Stimulated activated CD4-positive, alpha-beta T cell treated with anti-CD3 and anti-CD28 coated beads, Interleukin-1b, Interleukin-23, amount 100 ng/mL, for 1 hour (primary cell): ENCODE results near the gene EXD3.

Experiments
- DNase-seq, 2 donors: peaks; one replicate each; pipeline ENCODE4 v3.0.0-alpha.2; 2020; ENCODE audit warnings: low read depth in 2 of 2

EXD3 gene

DNA sequence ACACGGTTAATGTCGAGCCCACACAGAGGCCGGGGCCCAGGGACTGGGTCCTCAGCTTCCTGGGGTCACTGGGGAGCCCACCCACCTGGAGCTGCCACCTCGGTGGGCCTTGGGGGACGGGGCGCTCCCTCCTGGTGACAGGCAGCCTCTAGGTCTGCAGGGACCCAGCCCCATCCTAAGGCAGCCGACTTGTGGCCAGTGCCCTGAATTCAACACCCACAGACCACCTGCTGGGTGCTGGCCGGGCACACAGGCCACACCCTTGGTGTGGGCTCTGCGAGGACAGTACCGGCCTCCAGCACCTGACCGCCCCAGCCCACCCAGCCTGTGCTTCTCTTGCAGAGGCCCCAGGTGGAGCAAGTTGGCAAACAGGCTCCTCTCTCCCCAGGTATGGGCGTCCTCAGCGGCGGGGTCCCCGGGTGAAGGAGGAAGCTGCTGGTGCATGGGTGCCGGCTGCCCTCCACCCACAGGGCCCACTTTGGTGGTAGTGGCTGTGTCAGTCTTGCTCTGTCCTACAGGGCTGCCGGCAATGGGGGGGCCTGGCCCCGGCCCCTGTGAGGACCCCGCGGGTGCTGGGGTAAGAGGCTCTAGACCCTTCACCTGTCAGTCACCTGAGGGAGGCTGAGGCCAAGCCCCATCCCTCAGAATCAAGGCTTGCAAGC is 9.9 kb upstream of the EXD3 start:
- DNase-seq, result no peak

DNA sequence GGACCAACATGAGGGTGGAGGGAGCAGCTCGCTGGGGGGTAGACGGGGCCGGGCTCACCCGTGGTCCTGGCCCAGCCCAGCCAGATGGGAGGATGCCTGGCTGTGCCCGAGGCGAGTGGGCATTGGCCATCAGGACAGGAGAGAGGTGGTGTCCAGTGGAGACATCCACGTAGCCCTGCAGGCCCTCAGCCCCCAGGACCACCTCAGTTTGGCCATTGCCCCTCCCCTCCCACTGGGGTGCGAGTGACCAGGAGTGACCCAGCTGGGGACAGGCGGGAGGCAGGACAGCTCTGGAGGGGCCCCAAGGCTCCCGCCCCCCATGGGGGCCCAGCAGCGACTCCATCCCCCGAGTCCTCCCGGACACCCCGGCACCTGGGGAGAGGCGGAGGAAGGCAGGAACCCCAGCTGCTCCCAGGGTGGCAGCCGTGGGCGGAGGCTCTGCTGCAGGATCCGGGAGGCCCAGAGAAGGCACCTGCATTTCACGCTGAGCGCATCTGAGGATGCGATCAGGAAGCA is 8.5 kb upstream of the EXD3 start:
- DNase-seq, result no peak

DNA sequence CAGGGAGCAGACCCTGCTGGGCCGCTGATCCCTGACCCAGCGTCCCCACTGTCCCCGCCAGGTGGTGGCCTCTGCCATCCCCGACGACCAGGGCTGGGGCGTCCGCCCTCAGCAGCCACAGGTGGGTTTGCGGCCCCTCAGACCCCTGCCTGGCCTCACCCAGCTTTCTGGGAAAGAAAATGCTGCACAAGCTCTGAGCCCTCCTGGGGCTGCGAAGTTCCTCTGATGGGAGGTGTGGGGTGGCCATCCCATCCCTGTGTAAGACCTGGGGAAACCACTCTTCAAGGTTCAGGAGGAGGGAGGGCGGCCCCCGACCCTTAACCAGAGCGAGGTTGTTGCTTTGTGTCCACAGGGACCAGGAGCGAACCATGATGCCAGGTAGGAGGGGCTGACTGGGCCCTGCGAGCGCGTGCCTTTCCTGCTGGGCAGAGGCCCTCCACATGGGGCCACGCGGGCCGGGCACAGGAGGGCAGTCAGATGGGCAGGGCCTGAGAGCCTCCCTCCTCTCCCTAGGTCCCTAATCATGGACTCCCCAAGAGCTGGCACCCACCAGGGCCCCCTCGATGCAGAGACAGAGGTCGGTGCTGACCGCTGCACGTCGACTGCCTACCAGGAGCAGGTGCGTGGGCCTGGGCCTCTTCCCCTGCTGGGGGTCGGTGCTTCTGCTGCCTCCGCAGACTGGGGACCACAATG is 7.9 kb upstream of the EXD3 start:
- DNase-seq, result no peak

DNA sequence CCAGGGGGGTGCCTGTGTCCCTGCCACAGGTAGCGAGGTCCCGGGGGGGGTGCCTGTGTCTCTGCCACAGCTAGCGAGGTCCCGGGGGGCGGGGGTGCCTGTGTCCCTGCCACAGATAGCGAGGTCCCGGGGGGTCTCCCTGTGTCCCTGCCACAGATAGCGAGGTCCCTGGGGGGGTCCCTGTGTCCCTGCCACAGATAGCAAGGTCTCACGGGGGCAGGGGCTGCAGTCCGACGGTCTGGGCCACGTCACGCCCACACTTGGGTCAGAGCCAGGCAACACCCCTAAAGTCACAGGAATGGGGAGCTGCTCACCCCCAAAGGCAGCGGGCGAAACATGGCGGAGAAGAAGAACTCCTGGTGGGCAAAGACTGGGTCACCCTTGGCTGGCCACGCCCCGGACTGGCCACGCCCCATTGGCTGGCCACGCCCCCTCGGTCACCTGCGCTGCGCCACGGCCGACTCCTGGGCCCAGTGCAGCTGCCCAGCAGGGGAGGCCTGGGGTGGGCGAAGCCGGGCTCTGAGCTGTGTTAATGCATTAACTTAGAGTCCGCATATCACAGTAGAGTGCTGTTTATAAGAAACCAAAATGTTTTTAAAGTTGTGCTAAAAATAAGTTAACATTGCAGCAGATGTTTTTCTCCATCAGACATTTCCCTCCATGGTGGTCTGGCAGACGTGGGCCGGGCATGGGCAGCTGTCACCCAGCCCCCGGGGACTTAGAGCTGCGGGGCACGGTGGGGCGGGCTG is 7.2 kb upstream of the EXD3 start:
- no peak for DNase-seq

- no peak for DNase-seq
Observed at GRCh38 chr9:137429546-137429890, 6.6 kb upstream of the EXD3 start.

- DNase-seq, result no peak
Observed at GRCh38 chr9:137428841-137429545, 6.0 kb upstream of the EXD3 start.

- no peak for DNase-seq
Observed at GRCh38 chr9:137428311-137428630, 5.3 kb upstream of the EXD3 start.

DNA sequence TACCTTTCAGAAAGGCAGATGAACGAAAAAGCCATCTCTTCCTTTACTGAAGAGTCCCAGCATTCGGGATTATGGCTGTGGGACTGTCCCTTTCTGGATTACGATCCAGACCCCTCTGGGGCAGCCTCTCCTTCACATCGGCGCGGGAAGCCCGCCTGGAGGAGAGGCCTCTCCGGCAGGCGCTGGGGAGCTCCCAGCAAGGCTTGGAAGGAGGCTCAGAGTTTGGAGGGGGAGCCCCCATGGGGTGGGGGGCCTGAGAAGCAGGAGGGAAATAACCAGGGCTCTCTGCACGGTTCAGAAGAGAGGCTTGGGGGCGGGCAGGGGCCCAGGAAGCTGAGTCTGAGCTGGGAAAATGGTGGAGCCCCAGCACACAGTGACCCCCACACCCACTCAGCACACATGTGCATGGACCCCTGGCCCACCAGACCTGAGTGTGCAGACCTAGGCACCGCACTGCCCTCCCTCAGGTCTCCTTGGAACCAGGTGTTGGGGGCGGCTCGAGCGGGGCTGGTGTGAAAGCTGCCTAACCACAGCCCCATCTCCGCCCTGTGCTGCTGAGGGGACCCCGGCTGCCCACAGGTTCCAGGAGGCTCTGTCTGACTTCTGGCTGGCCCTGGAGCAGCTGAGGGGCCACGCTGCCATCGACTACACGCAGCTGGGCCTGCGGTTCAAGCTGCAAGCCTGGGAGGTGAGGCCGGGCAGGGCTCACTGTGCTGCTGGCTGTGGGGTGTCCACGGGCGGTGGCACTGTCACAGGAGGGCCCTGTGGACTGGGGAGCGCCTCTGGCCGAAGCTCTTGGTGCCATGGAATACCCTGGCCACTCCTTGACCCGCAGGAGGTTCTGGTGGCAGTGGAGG is 4.7 kb upstream of the EXD3 start:
- no peak for DNase-seq

DNA sequence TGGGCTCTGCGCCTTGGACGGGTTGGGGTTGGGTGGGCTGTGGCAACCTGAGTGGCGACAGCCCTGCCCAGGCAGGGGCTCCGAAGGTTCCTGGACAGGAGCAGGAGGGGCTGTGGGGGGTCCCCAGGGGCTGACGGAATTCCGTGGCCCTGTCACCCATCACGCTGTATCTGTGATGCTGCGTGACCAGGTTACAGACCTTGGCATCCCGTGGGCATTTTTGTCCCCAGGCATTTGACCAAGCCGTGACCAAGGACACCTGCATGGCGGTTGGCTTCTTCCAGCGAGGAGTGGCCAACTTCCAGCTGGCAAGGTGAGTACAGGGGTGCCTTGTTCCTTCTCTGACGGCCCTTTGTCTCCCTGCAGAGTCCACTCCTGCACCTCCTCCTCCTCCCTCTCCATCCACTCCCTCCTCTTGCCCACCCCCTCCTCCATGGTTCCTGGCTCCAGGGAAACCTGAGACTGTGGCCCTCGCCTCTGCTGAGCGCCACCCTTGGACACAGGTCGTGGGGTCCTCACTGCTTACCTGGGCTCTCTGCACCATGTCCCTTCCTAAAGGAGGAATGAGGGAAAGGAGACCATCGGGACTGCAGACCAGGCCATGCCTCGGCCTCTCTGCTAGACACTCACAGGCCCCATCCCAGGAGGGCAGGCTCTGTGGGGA is 3.2 kb upstream of the EXD3 start:
- DNase-seq, result no peak

GRCh38 chr9:137423514-137424291 is 741 bp upstream of the EXD3 start:
- no peak for DNase-seq

DNA sequence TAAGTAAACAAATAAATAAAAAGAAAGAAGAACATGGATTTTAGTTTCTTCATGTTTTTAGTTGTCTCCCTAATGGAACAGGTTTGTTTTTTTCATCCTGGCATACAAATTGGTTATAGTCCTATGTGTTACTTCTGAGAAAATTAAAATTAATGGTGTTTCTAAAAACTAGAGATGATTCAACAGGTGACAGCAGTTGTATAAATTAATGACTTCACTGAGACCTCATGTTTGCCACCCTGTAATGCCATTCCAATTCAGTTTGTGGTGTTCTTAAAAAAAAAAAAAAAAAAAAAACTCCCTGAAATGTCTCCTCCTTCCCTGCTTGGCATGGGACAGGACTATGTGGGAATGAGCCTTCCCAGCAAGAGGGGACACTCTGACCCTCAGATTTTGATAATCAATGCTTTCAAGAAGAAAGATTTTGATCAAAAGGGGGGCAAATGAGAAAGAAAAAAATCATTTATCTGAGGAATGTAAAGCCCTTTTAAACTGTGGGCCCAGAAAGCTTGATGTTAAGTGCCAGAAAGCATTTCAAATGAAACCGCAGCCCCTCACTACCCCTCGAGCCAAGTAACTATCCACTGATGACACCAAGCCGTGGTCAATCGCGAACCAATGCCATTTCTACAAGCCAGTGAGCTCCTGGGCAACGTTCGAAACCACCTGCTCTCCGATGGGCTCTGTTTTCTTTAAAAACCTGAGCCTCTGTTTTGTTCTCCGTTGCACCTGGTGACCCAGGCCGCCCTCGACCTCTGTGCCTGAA is 941 bp downstream of the EXD3 start:
- DNase-seq, result no peak

DNA sequence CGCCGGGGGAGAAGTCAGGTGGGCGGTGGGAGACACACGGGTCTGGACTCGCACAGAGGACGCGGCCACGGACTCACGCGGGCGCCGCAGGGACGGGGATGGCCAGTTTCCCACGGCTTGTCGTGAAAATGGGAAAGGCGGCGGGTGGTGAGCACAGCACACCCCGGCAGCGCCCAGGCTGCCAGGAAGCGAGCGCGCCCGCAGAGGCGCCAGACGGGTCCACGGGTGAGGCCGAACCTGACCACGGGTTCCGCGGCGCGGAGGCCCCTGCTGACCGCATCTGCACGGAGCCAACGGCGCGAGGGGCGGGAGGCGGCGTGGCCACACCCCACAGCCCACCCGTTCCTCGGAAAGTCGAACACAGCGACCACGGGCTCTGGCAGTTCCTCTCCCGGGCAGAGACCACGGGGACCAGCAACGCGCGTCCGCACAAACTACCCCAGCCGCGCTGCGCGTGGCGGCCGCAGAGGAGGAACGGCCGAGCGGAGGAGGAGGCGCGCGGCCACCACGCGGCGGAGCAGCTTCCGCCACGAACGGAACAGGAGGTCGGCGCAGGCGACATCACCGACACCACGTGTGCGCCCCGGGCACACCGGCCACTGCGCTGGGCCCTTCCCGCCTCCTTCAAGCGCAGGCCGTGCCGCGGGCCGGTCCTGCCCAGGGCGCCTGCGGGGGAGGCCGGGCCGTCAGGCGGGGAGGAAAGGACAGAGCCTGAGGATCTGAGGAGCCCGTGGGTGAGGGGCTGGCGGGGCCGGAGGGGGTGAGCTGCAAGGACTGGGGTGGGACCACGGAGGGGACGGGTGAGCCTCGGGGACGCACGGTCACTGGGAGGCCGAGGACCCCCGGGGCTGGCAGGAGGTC is 5.6 kb downstream of the EXD3 start:
- DNase-seq, result no peak

DNA sequence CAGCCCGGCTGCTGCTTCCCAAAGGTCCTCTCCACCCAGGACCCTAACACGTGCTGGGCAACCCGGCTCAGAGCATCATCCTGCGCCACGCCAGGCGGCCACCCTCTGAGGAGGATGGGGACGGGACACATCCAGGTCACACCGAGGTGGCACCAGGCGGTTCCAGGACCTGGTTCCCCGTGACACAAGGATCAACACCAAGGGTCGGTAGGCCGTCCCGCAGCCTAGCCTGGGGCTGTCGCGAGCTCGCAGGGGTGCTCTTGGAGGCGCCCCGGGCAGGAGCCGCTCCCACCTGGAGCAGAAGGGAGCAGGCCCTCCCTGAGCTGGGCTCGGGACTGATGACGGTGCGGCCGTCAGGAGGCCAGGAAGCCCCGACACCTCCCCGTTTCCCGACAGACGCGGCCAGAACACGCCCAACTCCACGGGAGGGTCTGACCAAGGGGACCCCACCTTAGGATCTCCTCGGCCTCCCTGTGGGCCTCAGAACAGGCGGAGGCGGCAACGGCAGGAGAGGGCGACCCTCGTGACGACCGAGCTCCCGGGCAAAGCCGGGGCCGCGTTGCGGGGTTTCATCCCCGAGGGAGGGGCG is 6.3 kb downstream of the EXD3 start:
- DNase-seq, result no peak

DNA sequence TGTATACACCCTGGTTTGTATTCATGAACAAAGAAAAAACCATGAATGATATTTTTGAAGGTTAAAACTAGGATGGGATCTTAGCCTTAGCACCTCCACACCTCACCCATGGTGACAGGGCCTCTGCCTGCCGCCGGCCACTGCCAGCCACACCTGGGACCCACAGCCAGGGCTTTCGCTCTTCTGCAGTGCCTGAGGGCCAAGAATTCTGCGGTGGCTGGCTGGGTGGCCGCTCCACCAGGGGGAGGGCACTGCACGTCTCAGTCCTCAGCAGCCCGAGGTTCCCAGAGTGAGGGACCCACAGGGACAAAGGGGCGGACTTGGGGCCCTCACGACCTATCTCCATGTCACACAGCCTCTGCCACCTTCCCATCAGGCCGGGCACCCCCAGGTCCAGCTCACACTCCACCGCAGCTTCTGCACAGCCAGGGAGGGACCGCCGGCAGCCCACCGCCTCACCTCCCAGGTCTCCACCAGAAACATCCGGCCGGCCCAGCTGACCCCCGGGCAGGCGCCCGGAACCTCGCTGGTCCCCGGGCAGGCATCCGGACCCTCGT is 6.9 kb downstream of the EXD3 start:
- DNase-seq, result no peak

DNA sequence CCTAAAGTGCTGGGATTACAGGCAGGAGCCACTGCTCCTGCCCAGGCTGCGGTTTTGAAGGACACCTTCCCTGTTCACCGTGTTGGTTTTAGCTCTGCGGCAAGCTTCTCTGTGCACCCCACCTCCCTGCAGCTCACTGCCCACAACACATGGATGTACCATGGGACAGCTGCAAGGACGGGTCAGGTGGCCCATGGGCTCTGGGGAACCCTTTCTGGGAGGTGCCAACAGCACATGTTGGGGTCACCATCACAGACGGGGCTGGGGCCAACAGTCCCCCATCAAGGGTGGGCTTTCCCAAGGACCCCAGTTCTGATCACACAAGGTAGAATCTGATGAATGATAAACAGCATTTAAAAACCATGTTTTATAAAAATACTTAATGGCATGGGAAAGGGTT is 7.5 kb downstream of the EXD3 start:
- DNase-seq, result no peak

GRCh38 chr9:137412431-137412830 is 10.5 kb downstream of the EXD3 start:
- DNase-seq, result no peak

GRCh38 chr9:137411645-137412380 is 11.1 kb downstream of the EXD3 start:
- no peak for DNase-seq
